ENCODE measurements around the gene GRB10.

DNA sequence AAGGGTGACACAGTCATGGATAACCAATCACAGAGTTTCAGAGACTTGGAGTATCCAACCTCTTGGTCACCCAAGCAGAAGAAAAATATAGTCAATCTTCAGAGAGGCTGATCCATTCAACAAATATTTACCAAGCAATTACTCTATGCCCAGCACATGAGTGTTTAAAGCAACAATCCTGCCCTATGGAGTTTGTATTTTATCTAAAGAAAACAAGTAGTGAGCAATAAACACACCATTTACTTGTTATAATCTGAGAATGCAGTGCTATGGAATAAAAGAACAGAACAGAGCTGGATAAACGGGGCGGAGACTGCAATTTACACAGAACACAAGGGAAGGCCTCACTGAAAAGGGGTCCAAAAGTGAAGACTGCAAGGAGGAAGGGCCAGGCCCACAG is 63.8 kb downstream of the GRB10 start:
- TF ChIP-seq, protein P1, sequence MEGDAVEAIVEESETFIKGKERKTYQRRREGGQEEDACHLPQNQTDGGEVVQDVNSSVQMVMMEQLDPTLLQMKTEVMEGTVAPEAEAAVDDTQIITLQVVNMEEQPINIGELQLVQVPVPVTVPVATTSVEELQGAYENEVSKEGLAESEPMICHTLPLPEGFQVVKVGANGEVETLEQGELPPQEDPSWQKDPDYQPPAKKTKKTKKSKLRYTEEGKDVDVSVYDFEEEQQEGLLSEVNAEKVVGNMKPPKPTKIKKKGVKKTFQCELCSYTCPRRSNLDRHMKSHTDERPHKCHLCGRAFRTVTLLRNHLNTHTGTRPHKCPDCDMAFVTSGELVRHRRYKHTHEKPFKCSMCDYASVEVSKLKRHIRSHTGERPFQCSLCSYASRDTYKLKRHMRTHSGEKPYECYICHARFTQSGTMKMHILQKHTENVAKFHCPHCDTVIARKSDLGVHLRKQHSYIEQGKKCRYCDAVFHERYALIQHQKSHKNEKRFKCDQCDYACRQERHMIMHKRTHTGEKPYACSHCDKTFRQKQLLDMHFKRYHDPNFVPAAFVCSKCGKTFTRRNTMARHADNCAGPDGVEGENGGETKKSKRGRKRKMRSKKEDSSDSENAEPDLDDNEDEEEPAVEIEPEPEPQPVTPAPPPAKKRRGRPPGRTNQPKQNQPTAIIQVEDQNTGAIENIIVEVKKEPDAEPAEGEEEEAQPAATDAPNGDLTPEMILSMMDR (IDR thresholded peaks at IDR 0.05), result no peak
- TF ChIP-seq, protein P2, sequence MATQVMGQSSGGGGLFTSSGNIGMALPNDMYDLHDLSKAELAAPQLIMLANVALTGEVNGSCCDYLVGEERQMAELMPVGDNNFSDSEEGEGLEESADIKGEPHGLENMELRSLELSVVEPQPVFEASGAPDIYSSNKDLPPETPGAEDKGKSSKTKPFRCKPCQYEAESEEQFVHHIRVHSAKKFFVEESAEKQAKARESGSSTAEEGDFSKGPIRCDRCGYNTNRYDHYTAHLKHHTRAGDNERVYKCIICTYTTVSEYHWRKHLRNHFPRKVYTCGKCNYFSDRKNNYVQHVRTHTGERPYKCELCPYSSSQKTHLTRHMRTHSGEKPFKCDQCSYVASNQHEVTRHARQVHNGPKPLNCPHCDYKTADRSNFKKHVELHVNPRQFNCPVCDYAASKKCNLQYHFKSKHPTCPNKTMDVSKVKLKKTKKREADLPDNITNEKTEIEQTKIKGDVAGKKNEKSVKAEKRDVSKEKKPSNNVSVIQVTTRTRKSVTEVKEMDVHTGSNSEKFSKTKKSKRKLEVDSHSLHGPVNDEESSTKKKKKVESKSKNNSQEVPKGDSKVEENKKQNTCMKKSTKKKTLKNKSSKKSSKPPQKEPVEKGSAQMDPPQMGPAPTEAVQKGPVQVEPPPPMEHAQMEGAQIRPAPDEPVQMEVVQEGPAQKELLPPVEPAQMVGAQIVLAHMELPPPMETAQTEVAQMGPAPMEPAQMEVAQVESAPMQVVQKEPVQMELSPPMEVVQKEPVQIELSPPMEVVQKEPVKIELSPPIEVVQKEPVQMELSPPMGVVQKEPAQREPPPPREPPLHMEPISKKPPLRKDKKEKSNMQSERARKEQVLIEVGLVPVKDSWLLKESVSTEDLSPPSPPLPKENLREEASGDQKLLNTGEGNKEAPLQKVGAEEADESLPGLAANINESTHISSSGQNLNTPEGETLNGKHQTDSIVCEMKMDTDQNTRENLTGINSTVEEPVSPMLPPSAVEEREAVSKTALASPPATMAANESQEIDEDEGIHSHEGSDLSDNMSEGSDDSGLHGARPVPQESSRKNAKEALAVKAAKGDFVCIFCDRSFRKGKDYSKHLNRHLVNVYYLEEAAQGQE (IDR thresholded peaks at IDR 0.05; ENCODE audit: insufficient read depth in 1 of 2, low read depth in 2 of 2, low read length in 1 of 2), result no peak
- no peak for TF ChIP-seq SIN3A (IDR thresholded peaks at IDR 0.05; ENCODE audit: borderline replicate concordance, insufficient read depth, low read depth, low read length)
